Type B pancreatic cell (in vitro differentiated cells): ENCODE measurements around the gene OSBPL1A. TPM values are rescaled to one million over a fixed set of nuclear protein-coding genes. Genes with fewer than 3 reads are reported as not detected.

ENCODE experiments used
- DNase-seq: peaks from one replicate; pipeline ENCODE4 v3.0.0; 2021; ENCODE audit warnings: mixed read lengths; ENCODE audit not compliant: unreplicated experiment; ENCODE audit errors: extremely low spot score
- H3K27ac Mint-ChIP-seq: 2 replicates; pipeline ENCODE4 v1.8.0; 2021; ENCODE audit warnings: mild to moderate bottlenecking, mixed read lengths
- H3K27me3 Mint-ChIP-seq: 2 replicates; pipeline ENCODE4 v1.8.0; 2021; ENCODE audit warnings: mixed read lengths
- H3K36me3 Mint-ChIP-seq: 2 replicates; pipeline ENCODE4 v1.8.0; 2021; ENCODE audit warnings: mixed read lengths
- H3K4me1 Mint-ChIP-seq: one replicate; pipeline ENCODE4 v1.8.0; 2021; ENCODE audit warnings: mixed read lengths; ENCODE audit not compliant: unreplicated experiment
- H3K4me3 Mint-ChIP-seq: 2 replicates; pipeline ENCODE4 v1.8.0; 2021; ENCODE audit warnings: mild to moderate bottlenecking, mixed read lengths
- H3K9me3 Mint-ChIP-seq: 2 replicates; pipeline ENCODE4 v1.8.0; 2021; ENCODE audit warnings: mixed read lengths
- total RNA-seq: library from RNA; stranded (reverse); gene quantifications from 2 replicates; pipeline ENCODE4 v1.2.1, GENCODE V29; 2021; ENCODE audit warnings: low replicate concordance
- TF ChIP-seq, protein P1 (sequence below): fragments of 200-600 bp; sonication (generic); conservative IDR thresholded peaks from 2 replicates; pipeline ENCODE4 v1.5.0; 2021; ENCODE audit warnings: antibody characterized with exemption, mild to moderate bottlenecking

OSBPL1A gene
- total RNA-seq, 1 donor from 2014 or later, result 42.7 TPM

DNA sequence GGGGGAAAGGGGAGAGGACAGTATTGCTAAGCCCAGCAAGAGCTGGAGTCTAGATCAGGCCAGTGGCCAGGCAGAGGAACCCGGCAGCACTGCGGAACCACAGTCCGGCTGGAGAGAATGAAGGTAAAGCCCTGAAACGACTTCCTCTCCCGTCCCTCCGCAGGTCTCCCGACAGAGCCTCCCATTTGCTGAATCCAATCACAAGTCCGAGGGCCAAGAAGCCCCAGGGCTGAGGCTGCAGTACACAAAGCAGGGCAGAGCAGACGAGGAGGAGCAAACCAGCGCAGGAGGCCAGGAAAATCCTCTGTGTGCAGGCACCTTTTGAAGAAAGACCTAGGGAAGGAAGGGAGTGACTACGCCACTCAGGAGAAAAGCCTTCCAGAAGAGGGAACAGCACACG lies 104.4 kb downstream of the OSBPL1A start:
- H3K36me3 Mint-ChIP-seq, result peaks cover 5% of the 10 kb centered on the region
- H3K4me3 Mint-ChIP-seq, result no peak overlapping the region
- no peaks in the 10 kb centered on the region for H3K4me1 Mint-ChIP-seq
- no peak for DNase-seq
- TF ChIP-seq, protein P1, sequence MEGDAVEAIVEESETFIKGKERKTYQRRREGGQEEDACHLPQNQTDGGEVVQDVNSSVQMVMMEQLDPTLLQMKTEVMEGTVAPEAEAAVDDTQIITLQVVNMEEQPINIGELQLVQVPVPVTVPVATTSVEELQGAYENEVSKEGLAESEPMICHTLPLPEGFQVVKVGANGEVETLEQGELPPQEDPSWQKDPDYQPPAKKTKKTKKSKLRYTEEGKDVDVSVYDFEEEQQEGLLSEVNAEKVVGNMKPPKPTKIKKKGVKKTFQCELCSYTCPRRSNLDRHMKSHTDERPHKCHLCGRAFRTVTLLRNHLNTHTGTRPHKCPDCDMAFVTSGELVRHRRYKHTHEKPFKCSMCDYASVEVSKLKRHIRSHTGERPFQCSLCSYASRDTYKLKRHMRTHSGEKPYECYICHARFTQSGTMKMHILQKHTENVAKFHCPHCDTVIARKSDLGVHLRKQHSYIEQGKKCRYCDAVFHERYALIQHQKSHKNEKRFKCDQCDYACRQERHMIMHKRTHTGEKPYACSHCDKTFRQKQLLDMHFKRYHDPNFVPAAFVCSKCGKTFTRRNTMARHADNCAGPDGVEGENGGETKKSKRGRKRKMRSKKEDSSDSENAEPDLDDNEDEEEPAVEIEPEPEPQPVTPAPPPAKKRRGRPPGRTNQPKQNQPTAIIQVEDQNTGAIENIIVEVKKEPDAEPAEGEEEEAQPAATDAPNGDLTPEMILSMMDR, result no peak
- no peak overlapping the region for H3K27ac Mint-ChIP-seq
- H3K27me3 Mint-ChIP-seq, result no peaks in the 10 kb centered on the region
- H3K9me3 Mint-ChIP-seq, result no peaks in the 10 kb centered on the region

DNA sequence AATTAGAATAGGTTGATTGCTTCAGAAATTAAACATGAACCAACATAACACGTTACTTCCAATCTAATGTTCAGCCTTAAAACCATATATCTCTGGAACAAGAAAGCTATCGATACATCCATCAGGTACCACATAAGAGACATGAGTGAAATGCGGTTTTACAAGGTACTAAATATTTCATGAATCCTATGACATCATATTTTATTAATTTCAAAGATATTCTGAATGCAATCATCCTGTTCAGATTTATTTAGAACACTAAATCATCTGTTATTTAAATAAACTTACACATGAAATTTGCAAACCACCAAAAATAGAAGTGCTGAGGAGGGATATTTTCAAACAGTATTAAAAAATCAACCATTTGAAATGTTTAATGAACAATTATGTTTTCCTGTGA lies 119.0 kb downstream of the OSBPL1A start:
- H3K36me3 Mint-ChIP-seq, result peaks cover 10% of the 10 kb centered on the region

DNA sequence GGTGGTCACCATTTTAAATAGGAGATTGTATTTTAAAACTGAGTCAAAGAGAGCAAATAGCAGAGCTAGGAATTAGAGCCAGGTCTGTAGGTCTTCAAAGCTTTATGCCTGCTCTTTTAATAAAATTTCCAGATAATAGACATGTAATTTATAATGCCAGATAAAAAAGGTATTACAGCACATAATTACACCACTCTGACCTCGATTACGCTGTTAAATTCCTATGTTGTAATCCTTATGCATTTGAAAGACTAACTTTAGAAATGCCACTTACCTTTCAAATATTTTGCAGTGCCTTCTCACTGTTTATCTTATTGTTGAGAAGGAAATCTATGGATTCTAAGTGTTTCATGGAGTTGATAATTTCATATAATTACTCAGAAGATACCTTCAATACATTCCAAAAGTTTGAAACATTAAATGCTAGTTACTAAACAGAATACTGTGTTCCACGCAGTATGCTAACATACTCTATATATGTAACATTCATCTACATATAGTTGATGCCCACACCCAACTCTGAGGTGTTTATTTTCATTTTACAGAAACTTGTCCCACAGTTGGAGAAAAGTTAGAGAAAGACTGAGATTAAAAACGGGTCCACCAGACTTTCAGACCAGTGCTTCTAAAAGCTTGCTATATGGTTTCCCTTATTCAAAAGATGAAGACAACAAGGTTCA lies 120.0 kb downstream of the OSBPL1A start:
- Mint-ChIP-seq H3K36me3 (peaks cover 11% of the 10 kb centered on the region), H3K4me3 (no peak overlapping the region), H3K27me3 (no peaks in the 10 kb centered on the region), H3K4me1 (peaks cover 4% of the 10 kb centered on the region), H3K27ac (no peak overlapping the region), H3K9me3 (no peaks in the 10 kb centered on the region)
- no peak for DNase-seq
- TF ChIP-seq, protein P1, result no peak

More for the DNA sequence above, 119.0 kb downstream of the OSBPL1A start:
- no peak overlapping the region for H3K27ac Mint-ChIP-seq
- no peak for DNase-seq
- H3K4me3 Mint-ChIP-seq, result no peak overlapping the region
- no peaks in the 10 kb centered on the region for H3K9me3 Mint-ChIP-seq
- TF ChIP-seq, protein P1, result no peak
- H3K27me3 Mint-ChIP-seq, result no peaks in the 10 kb centered on the region
- peaks cover 2% of the 10 kb centered on the region for H3K4me1 Mint-ChIP-seq

DNA sequence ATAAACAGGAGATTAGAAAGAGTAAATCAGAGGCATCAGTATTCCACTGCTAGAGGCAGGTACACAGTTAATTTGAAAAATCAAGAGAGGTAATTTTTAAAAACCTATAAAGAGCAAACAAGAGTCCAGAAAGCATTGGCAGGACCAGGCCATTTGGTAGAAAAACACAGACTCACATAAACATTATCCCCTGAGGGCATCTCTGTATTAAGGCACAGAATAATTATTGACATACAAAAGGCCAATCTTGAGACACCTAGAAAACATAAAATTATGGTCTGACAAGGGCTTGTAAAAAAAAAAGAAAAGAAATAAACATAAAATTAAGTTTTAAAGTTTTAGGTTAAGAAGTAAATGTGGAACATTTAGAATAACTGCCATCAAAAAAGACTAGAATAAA lies 120.6 kb downstream of the OSBPL1A start:
- Mint-ChIP-seq H3K36me3 (peaks cover 11% of the 10 kb centered on the region), H3K27me3 (no peaks in the 10 kb centered on the region), H3K27ac (no peak overlapping the region), H3K4me1 (peaks cover 7% of the 10 kb centered on the region), H3K9me3 (no peaks in the 10 kb centered on the region), H3K4me3 (no peak overlapping the region)
- no peak for DNase-seq
- TF ChIP-seq, protein P1, result no peak

DNA sequence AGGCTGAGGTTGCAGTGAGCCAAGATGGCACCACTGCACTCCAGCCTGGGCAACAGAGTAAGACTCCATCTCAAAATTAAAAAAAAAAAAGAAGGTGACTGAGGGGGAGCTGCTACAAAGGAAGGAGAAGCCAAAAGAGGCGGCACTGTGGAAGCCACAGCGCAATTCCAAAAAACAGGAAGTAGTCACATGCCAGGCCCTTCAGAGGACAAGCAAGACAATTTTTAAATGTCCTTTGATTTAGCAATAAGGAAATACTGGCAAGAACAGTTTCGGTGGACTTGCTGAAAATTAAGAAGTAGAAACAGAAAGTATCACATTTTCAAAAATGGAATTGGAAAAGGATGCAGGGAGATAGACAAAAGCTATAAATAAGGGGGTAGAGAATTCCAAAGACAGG lies 122.8 kb downstream of the OSBPL1A start:
- Mint-ChIP-seq H3K27ac (no peak overlapping the region), H3K9me3 (no peaks in the 10 kb centered on the region), H3K36me3 (peaks cover 8% of the 10 kb centered on the region), H3K4me3 (no peak overlapping the region), H3K27me3 (no peaks in the 10 kb centered on the region), H3K4me1 (peaks cover 17% of the 10 kb centered on the region)
- TF ChIP-seq, protein P1, result no peak
- DNase-seq, result no peak
